ENCODE results near the gene IREB2.

Gene IREB2

DNA sequence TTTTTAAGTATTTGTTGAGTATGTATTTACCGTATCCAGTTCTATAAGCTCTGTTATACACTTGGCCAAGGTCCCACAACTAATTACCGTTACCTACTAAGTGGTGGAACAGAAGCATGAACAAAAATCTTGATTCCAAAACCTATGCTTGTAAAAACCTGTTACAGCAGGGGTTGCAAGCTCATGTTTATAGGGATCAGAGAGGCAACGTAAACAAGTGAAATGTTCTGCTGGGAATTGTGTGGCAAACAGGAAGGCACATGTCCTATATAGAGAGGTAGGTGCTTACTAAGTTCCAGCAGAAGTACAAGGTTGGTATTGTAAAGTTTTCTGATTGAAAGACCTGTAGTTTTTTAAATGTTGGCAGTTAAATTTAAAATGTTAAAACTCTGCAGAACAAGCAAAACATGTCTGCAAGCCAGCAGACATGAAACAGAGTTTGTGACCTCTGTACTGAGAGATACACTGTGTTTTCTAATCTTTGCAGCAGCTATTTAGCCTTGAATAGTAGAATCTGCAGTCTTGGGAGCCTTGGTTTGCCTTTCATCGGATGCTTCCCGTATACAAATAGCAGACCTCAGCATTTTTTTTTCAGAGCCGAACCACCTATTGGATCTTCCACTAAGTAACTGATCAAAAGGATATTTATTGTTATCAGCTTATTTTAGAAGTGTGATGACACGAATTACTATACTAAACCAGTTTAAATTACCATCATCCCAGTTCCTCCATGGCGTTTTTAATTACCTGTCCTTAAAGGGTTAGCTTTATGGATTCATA lies 11.4 kb downstream of the IREB2 start:
- no peak for TF ChIP-seq ZFP30 (CRISPR knock-in tag; IDR thresholded peaks at IDR 0.05)
- TF ChIP-seq PPARA (CRISPR knock-in tag; IDR thresholded peaks at IDR 0.05; ENCODE audit: borderline replicate concordance), result no peak
- TF ChIP-seq ZNF70 (CRISPR knock-in tag; IDR thresholded peaks at IDR 0.05), result no peak
- ATAC-seq, result no peak

GRCh38 chr15:78450285-78450858 lies 12.4 kb downstream of the IREB2 start:
- ATAC-seq, result no peak
- TF ChIP-seq ZNF8 (CRISPR knock-in tag; IDR thresholded peaks at IDR 0.05), result no peak

GRCh38 chr15:78452485-78452884 lies 14.5 kb downstream of the IREB2 start:
- no peak for ATAC-seq
- TF ChIP-seq, protein P1, sequence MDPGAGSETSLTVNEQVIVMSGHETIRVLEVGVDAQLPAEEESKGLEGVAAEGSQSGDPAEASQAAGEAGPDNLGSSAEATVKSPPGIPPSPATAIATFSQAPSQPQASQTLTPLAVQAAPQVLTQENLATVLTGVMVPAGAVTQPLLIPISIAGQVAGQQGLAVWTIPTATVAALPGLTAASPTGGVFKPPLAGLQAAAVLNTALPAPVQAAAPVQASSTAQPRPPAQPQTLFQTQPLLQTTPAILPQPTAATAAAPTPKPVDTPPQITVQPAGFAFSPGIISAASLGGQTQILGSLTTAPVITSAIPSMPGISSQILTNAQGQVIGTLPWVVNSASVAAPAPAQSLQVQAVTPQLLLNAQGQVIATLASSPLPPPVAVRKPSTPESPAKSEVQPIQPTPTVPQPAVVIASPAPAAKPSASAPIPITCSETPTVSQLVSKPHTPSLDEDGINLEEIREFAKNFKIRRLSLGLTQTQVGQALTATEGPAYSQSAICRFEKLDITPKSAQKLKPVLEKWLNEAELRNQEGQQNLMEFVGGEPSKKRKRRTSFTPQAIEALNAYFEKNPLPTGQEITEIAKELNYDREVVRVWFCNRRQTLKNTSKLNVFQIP (CRISPR knock-in tag; IDR thresholded peaks at IDR 0.05; ENCODE audit: borderline replicate concordance, low read depth), result no peak
- TF ChIP-seq RARB (CRISPR knock-in tag; IDR thresholded peaks at IDR 0.05) (no peak), SNAI2 (CRISPR knock-in tag; IDR thresholded peaks at IDR 0.05) (no peak), CSDC2 (CRISPR knock-in tag; IDR thresholded peaks at IDR 0.05) (no peak), ZC3H10 (CRISPR knock-in tag; IDR thresholded peaks at IDR 0.05) (no peak), ARNTL (CRISPR knock-in tag; IDR thresholded peaks at IDR 0.05; ENCODE audit: borderline replicate concordance, low read depth) (no peak), GLIS3 (CRISPR knock-in tag; IDR thresholded peaks at IDR 0.05) (no peak), ZNF70 (CRISPR knock-in tag; IDR thresholded peaks at IDR 0.05) (no peak), ZFP3 (CRISPR knock-in tag; IDR thresholded peaks at IDR 0.05) (no peak), TCF4 (CRISPR knock-in tag; IDR thresholded peaks at IDR 0.05; ENCODE audit: borderline replicate concordance) (no peak), CREB5 (CRISPR knock-in tag; IDR thresholded peaks at IDR 0.05; ENCODE audit: low read depth) (no peak), ZNF565 (CRISPR knock-in tag; conservative IDR thresholded peaks at IDR 0.05; ENCODE audit: low read depth) (no peak), PPARA (CRISPR knock-in tag; IDR thresholded peaks at IDR 0.05; ENCODE audit: borderline replicate concordance) (no peak), ZFP30 (CRISPR knock-in tag; IDR thresholded peaks at IDR 0.05) (no peak), ESRRG (CRISPR knock-in tag; IDR thresholded peaks at IDR 0.05) (no peak), BACH2 (CRISPR knock-in tag; IDR thresholded peaks at IDR 0.05; ENCODE audit: borderline replicate concordance) (no peak), CSRNP3 (CRISPR knock-in tag; IDR thresholded peaks at IDR 0.05) (no peak)
- TF ChIP-seq, protein P2, sequence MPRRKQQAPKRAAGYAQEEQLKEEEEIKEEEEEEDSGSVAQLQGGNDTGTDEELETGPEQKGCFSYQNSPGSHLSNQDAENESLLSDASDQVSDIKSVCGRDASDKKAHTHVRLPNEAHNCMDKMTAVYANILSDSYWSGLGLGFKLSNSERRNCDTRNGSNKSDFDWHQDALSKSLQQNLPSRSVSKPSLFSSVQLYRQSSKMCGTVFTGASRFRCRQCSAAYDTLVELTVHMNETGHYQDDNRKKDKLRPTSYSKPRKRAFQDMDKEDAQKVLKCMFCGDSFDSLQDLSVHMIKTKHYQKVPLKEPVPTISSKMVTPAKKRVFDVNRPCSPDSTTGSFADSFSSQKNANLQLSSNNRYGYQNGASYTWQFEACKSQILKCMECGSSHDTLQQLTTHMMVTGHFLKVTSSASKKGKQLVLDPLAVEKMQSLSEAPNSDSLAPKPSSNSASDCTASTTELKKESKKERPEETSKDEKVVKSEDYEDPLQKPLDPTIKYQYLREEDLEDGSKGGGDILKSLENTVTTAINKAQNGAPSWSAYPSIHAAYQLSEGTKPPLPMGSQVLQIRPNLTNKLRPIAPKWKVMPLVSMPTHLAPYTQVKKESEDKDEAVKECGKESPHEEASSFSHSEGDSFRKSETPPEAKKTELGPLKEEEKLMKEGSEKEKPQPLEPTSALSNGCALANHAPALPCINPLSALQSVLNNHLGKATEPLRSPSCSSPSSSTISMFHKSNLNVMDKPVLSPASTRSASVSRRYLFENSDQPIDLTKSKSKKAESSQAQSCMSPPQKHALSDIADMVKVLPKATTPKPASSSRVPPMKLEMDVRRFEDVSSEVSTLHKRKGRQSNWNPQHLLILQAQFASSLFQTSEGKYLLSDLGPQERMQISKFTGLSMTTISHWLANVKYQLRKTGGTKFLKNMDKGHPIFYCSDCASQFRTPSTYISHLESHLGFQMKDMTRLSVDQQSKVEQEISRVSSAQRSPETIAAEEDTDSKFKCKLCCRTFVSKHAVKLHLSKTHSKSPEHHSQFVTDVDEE (CRISPR knock-in tag; IDR thresholded peaks at IDR 0.05), result no peak

- no peak for ATAC-seq
- no peak for TF ChIP-seq BACH2 (CRISPR knock-in tag; IDR thresholded peaks at IDR 0.05; ENCODE audit: borderline replicate concordance)
- no peak for TF ChIP-seq CSDC2 (CRISPR knock-in tag; IDR thresholded peaks at IDR 0.05)
- no peak for TF ChIP-seq CSRNP3 (CRISPR knock-in tag; IDR thresholded peaks at IDR 0.05)
- no peak for TF ChIP-seq ZC3H10 (CRISPR knock-in tag; IDR thresholded peaks at IDR 0.05)
- no peak for TF ChIP-seq PPARA (CRISPR knock-in tag; IDR thresholded peaks at IDR 0.05; ENCODE audit: borderline replicate concordance)
- TF ChIP-seq CREB5 (CRISPR knock-in tag; IDR thresholded peaks at IDR 0.05; ENCODE audit: low read depth), result no peak
- no peak for TF ChIP-seq ISL1 (CRISPR knock-in tag; IDR thresholded peaks at IDR 0.05)
- no peak for TF ChIP-seq SNAI2 (CRISPR knock-in tag; IDR thresholded peaks at IDR 0.05)
- TF ChIP-seq TCF4 (CRISPR knock-in tag; IDR thresholded peaks at IDR 0.05; ENCODE audit: borderline replicate concordance), result no peak
- TF ChIP-seq GLIS3 (CRISPR knock-in tag; IDR thresholded peaks at IDR 0.05), result no peak
- TF ChIP-seq ZFP3 (CRISPR knock-in tag; IDR thresholded peaks at IDR 0.05), result no peak
- no peak for TF ChIP-seq ESRRG (CRISPR knock-in tag; IDR thresholded peaks at IDR 0.05)
- TF ChIP-seq, protein P3, sequence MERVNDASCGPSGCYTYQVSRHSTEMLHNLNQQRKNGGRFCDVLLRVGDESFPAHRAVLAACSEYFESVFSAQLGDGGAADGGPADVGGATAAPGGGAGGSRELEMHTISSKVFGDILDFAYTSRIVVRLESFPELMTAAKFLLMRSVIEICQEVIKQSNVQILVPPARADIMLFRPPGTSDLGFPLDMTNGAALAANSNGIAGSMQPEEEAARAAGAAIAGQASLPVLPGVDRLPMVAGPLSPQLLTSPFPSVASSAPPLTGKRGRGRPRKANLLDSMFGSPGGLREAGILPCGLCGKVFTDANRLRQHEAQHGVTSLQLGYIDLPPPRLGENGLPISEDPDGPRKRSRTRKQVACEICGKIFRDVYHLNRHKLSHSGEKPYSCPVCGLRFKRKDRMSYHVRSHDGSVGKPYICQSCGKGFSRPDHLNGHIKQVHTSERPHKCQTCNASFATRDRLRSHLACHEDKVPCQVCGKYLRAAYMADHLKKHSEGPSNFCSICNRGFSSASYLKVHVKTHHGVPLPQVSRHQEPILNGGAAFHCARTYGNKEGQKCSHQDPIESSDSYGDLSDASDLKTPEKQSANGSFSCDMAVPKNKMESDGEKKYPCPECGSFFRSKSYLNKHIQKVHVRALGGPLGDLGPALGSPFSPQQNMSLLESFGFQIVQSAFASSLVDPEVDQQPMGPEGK (CRISPR knock-in tag; IDR thresholded peaks at IDR 0.05; ENCODE audit: borderline replicate concordance), result no peak
- no peak for TF ChIP-seq ZFP30 (CRISPR knock-in tag; IDR thresholded peaks at IDR 0.05)
- TF ChIP-seq RARB (CRISPR knock-in tag; IDR thresholded peaks at IDR 0.05), result no peak
- no peak for TF ChIP-seq ZNF70 (CRISPR knock-in tag; IDR thresholded peaks at IDR 0.05)
Measured at GRCh38 chr15:78453447-78453846, 15.4 kb downstream of the IREB2 start.
